SK-N-SH (cell line): ENCODE data around the gene ASIC1.

Experiments
- CTCF ChIP-seq: fragments of 200-600 bp; sonication (generic); IDR thresholded peaks from 2 replicates; pipeline ENCODE4 v1.6.1; 2017; ENCODE audit warnings: antibody characterized with exemption, mild to moderate bottlenecking, moderate library complexity
- GATA2 ChIP-seq: sonication (generic); formaldehyde crosslinking; IDR thresholded peaks from 2 replicates; pipeline ENCODE4 v1.5.0; 2020; ENCODE audit warnings: mild to moderate bottlenecking, missing genetic modification reagents
- RXRA ChIP-seq: IDR thresholded peaks from 2 replicates; pipeline ENCODE4 v1.4.0; 2012; ENCODE audit warnings: low read depth, mild to moderate bottlenecking, borderline replicate concordance
- TAF1 ChIP-seq: IDR thresholded peaks from 2 replicates; pipeline ENCODE4 v1.6.1; 2012; ENCODE audit warnings: low read depth, mild to moderate bottlenecking, low read length, moderate library complexity, borderline replicate concordance

GRCh38 chr12:50100561-50100960 is 43.2 kb downstream of the ASIC1 start:
- TF ChIP-seq TAF1 (no peak), CTCF (no peak), RXRA (no peak), GATA2 (CRISPR knock-in tag) (no peak)
